RWPE2 (cell line): ENCODE results near the gene MIEF2.

Experiments
- ATAC-seq: fragments of 200-7000 bp; cut with Tn5 transposase; 3 replicates; pipeline ENCODE4 v1.9.1; 2021; ENCODE audit warnings: low read depth
- DNase-seq: peaks from one replicate; pipeline ENCODE4 v3.0.0-alpha.2; 2020; ENCODE audit warnings: low spot score
- H3K27ac ChIP-seq: fragments of 450-650 bp; 2 replicates; pipeline ENCODE4 v1.5.1; 2017; ENCODE audit warnings: mild to moderate bottlenecking; ENCODE audit not compliant: poor library complexity, severe bottlenecking
- H3K27me3 ChIP-seq: fragments of 250-450 bp; sonication (Bioruptor Pico); 2 replicates; pipeline ENCODE4 v1.5.1; 2021; ENCODE audit warnings: mild to moderate bottlenecking, moderate library complexity; ENCODE audit not compliant: insufficient read depth, poor library complexity, severe bottlenecking
- H3K36me3 ChIP-seq: fragments of 250-450 bp; sonication (Bioruptor Pico); 2 replicates; pipeline ENCODE4 v1.5.1; 2020; ENCODE audit warnings: low read depth, mild to moderate bottlenecking, moderate library complexity
- H3K4me1 ChIP-seq: fragments of 250-450 bp; sonication (Bioruptor Pico); 2 replicates; pipeline ENCODE4 v1.5.1; 2021; ENCODE audit warnings: mild to moderate bottlenecking, moderate library complexity; ENCODE audit not compliant: insufficient read depth, poor library complexity, severe bottlenecking
- H3K4me3 ChIP-seq: fragments of 250-450 bp; sonication (Bioruptor Pico); 2 replicates; pipeline ENCODE4 v1.5.1; 2021; ENCODE audit warnings: mild to moderate bottlenecking, moderate library complexity; ENCODE audit not compliant: severe bottlenecking
- H3K9me3 ChIP-seq: fragments of 250-450 bp; sonication (Bioruptor Pico); 2 replicates; pipeline ENCODE4 v1.5.1; 2021; ENCODE audit warnings: mild to moderate bottlenecking, moderate library complexity; ENCODE audit not compliant: severe bottlenecking
- TF ChIP-seq, protein P1 (sequence below): fragments of 450-650 bp; IDR thresholded peaks from one replicate; pipeline ENCODE4 v1.5.1; 2017; ENCODE audit warnings: mild to moderate bottlenecking, moderate library complexity; ENCODE audit not compliant: poor library complexity, severe bottlenecking

The MIEF2 gene

DNA sequence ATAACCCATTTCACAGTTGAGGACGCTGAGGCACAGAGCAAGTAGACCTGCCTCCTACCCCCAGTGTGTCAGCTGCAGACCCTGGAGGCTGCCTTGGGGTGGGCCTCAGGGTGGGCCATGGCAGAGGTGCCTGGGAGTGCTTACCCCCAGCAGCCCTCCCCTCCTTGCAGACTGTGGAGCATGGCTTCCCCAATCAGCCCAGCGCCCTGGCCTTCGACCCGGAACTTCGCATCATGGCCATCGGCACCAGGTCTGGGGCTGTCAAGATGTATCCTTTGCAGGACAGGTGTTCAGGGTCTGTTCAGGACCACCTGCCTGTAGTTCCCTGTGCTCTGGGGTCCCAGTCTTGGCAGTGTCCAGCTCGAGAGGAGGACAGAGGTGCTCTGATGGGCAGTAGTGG is 30.7 kb upstream of the MIEF2 start:
- ATAC-seq (no peak), DNase-seq (no peak)
- Histone ChIP-seq H3K4me3 (no peak overlapping the region), H3K27me3 (no peaks in the 10 kb centered on the region), H3K4me1 (no peaks in the 10 kb centered on the region), H3K27ac (no peak overlapping the region), H3K9me3 (no peaks in the 10 kb centered on the region), H3K36me3 (no peaks in the 10 kb centered on the region)
- TF ChIP-seq, protein P1, sequence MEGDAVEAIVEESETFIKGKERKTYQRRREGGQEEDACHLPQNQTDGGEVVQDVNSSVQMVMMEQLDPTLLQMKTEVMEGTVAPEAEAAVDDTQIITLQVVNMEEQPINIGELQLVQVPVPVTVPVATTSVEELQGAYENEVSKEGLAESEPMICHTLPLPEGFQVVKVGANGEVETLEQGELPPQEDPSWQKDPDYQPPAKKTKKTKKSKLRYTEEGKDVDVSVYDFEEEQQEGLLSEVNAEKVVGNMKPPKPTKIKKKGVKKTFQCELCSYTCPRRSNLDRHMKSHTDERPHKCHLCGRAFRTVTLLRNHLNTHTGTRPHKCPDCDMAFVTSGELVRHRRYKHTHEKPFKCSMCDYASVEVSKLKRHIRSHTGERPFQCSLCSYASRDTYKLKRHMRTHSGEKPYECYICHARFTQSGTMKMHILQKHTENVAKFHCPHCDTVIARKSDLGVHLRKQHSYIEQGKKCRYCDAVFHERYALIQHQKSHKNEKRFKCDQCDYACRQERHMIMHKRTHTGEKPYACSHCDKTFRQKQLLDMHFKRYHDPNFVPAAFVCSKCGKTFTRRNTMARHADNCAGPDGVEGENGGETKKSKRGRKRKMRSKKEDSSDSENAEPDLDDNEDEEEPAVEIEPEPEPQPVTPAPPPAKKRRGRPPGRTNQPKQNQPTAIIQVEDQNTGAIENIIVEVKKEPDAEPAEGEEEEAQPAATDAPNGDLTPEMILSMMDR, result no peak

DNA sequence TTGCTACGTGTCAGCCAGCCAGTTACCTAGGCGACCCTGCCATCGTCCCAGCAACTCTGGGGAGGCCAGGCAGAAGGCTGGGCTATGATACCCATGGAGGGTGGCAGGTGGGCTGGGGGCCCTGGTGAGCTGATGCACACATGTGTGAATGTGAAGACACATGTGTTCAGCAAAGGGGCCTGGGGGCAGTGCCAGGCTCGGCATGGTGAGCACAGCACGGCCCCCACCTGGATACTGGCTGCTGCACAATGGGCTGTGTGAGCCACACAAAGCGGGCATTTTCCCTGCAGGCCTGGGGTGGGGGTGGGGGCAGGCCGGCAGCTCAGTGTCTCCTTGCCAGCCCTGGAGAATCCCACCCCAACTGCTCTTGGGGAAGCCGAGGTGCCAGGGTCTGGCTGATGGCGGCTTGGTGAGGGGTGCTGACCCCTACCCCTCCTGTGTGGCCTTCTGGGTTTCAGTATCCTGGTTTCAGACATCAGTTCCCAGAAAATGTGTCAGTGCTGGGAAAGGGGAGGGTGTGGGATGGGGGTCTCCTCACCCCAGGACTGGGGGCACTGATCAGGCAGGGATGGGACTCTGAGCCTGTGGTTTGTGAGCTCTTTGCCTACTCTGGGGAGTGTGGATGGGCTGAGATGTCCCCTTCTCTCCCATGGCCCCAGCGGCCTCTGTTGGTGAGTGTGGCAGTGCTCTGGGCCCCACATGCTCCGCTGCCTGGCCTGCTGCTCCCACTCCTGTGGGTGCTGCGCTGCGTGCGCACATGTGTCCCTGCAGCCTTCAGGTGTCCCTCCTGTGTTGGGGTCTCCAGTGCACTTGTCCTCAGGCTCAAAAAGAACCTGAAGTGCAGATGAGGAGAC is 29.9 kb upstream of the MIEF2 start:
- Histone ChIP-seq H3K36me3 (peaks cover 6% of the 10 kb centered on the region; the same call in 1 of the 2 replicates), H3K27ac (no peak overlapping the region), H3K4me3 (no peak overlapping the region), H3K4me1 (peaks cover 5% of the 10 kb centered on the region), H3K9me3 (no peaks in the 10 kb centered on the region), H3K27me3 (no peaks in the 10 kb centered on the region)
- no peak for DNase-seq
- TF ChIP-seq, protein P1, result no peak
- no peak for ATAC-seq

DNA sequence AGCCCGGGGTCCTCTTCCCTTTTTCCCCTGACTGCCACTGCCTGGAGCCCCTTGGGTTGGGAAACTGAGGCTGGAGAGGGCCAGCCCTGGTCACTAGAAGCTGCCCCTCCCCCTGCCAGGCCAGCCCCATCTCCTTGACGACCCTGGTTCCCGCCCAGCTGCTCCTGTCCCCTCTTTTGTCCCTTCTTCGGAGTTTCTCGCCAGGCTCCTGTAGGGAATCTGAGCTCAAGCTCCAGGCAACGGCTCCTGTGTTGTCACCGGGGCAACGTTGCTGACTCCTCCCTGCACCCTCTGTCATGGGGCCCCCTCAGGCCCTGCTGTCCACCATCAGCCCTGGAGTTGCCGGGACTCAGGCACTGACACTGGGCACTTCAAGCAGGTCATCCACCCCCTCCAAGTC is 29.3 kb upstream of the MIEF2 start:
- no peak overlapping the region for H3K4me3 ChIP-seq
- H3K9me3 ChIP-seq, result no peaks in the 10 kb centered on the region
- ATAC-seq (no peak), DNase-seq (no peak)
- no peaks in the 10 kb centered on the region for H3K27me3 ChIP-seq
- no peak overlapping the region for H3K27ac ChIP-seq
- TF ChIP-seq, protein P1, result no peak
- peaks cover 6% of the 10 kb centered on the region; the same call in 1 of the 2 replicates for H3K36me3 ChIP-seq
- peaks cover 11% of the 10 kb centered on the region for H3K4me1 ChIP-seq

DNA sequence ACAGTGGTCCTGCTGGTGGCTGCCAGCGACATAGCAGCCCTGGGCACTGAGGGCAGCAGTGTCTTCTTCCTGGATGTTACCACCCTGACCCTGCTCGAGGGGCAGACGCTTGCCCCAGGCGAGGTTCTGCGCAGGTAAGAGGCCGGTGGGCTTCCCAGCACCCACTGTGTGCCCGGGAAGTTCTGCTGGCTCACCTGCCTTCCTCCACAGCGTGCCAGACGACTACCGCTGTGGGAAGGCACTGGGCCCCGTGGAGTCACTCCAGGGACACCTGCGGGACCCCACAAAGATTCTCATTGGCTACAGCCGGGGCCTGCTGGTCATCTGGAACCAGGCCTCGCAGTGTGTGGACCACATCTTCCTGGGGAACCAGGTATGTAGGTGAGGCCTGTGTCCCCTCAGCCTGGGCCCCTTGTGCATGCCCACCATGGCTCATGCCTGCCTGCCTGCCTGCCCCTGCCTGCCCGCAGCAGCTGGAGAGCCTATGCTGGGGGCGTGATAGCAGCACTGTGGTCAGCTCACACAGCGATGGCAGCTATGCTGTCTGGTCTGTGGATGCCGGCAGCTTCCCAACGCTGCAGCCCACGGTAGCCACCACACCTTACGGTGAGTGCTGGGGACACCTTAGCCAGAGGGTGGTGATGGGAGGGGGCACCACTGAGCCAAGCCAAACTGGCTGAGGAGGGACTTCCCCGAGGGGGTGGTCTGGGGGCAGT is 26.5 kb upstream of the MIEF2 start:
- peaks cover 13% of the 10 kb centered on the region for H3K4me1 ChIP-seq
- H3K27me3 ChIP-seq, result no peaks in the 10 kb centered on the region
- H3K27ac ChIP-seq, result no peak overlapping the region
- no peak for DNase-seq
- TF ChIP-seq, protein P1, result no peak
- H3K9me3 ChIP-seq, result no peaks in the 10 kb centered on the region
- ATAC-seq, result no peak
- no peak overlapping the region for H3K4me3 ChIP-seq
- peaks cover 22% of the 10 kb centered on the region for H3K36me3 ChIP-seq
